ENCODE results near the gene AQP3.
"Not testable (repeated sequence)": the region's sequence is repeated elsewhere in the genome, so short reads cannot be mapped to it uniquely, and the experiment has no call there.

Gene AQP3

GRCh38 chr9:33414268-33414667 is 33.1 kb downstream of the AQP3 start:
- Histone ChIP-seq H3K27ac (no peak overlapping the region), H3K4me3 (no peak overlapping the region)
- no peak for DNase-seq (ENCODE audit: low spot score)
- TF ChIP-seq, protein P1, sequence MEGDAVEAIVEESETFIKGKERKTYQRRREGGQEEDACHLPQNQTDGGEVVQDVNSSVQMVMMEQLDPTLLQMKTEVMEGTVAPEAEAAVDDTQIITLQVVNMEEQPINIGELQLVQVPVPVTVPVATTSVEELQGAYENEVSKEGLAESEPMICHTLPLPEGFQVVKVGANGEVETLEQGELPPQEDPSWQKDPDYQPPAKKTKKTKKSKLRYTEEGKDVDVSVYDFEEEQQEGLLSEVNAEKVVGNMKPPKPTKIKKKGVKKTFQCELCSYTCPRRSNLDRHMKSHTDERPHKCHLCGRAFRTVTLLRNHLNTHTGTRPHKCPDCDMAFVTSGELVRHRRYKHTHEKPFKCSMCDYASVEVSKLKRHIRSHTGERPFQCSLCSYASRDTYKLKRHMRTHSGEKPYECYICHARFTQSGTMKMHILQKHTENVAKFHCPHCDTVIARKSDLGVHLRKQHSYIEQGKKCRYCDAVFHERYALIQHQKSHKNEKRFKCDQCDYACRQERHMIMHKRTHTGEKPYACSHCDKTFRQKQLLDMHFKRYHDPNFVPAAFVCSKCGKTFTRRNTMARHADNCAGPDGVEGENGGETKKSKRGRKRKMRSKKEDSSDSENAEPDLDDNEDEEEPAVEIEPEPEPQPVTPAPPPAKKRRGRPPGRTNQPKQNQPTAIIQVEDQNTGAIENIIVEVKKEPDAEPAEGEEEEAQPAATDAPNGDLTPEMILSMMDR (IDR thresholded peaks at IDR 0.05), result no peak

- DNase-seq (ENCODE audit: low spot score), result no peak
- no peak overlapping the region for H3K4me3 ChIP-seq
- no peak overlapping the region for H3K27ac ChIP-seq
- TF ChIP-seq, protein P1 (IDR thresholded peaks at IDR 0.05), result no peak
Observed at GRCh38 chr9:33408087-33408486, 39.3 kb downstream of the AQP3 start.

DNA sequence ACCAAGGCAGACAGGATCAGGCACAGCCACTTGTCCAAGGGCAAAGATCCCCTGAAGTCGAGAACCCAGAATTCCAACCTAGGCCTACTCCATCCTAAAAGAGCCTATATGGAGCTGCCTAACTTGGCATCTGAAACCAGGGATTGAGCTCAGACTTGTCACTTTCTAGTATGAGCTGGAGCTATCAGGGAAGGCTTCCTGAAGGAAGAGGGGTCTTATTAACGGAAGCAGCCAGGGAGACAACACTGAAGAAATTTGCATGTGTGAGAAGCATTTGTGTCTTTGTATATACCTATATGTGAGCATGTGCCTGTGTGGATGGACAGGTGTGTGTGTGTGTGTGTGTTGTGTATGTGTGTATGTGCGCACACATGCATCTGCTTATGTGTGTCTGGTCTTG is 40.3 kb downstream of the AQP3 start:
- TF ChIP-seq, protein P1 (IDR thresholded peaks at IDR 0.05), result no peak
- Histone ChIP-seq H3K27ac (no peak overlapping the region), H3K4me3 (no peak overlapping the region)
- no peak for DNase-seq (ENCODE audit: low spot score)

DNA sequence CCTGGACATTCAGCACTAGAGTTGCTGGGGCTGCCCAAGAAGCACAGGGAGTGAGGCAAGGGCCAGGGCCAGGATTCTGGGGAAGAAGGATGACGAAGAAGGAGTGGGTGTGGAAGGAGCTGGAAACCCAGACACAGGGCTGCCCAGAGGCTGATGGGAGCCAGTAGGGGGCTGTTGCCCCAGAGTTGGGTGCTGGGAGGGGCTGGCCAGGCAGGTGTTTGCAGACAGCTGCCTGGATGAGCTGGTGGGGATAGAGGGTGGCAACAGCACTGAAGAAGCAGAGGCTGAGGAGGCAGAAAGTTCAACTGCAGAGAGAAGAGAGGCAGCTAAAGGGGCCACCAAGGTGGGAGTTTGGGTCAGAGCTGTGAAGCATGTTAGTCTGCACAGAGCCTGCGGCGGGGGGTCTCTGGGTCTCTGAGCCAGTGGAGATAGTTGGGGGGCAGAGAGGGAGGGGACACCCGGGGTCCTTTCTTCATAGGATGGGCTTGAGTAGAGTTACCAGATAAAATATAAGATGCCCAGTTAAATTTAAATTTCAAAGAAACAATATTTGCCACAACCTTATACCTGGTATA is 42.5 kb downstream of the AQP3 start:
- Histone ChIP-seq H3K27ac (no peak overlapping the region), H3K4me3 (no peak overlapping the region)
- TF ChIP-seq, protein P1 (IDR thresholded peaks at IDR 0.05), result no peak
- DNase-seq (ENCODE audit: low spot score), result no peak

GRCh38 chr9:33403941-33404787 is 43.2 kb downstream of the AQP3 start:
- Histone ChIP-seq H3K27ac (no peak overlapping the region), H3K4me3 (no peak overlapping the region)
- no peak for DNase-seq (ENCODE audit: low spot score)
- TF ChIP-seq, protein P1 (IDR thresholded peaks at IDR 0.05), result no peak

DNA sequence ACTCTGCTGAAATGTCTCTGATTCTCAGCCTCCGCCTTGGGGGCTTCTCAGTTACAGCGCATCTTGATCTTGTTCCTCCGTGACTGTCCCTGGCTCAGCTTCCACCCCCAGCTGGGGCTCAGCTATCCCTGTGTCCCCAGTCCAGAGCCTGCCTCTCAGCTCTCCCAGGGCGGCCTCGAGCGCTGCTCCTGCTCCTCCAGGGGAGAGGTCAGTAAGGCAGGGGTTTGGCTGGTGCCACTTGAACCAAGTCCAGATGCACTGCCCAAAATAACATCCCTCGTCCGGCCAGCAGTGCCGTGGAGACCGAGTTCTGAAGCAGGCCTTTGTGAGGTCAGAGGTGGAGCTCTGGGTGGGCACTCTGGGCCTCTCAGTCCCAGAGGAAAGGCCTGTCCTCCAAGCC is 45.0 kb downstream of the AQP3 start, which contains the start of gene AQP7:
AQP7 (minus strand) TSS at position 198 of the 400 bp plus-strand sequence. CDS start 1,306 bp downstream, outside the sequence.
- H3K27ac ChIP-seq, result peak within 1 kb of the TSS; percentile 51 to 88
- peak within 1 kb of the TSS; percentile 51 for H3K4me3 ChIP-seq
- DNase-seq (ENCODE audit: low spot score), result not testable (repeated sequence)

- peak overlapping the region; percentile 51 for H3K4me3 ChIP-seq
- DNase-seq (ENCODE audit: low spot score), result not testable (repeated sequence)
- peak overlapping the region; percentile 51 to 88 for H3K27ac ChIP-seq
Observed at GRCh38 chr9:33401809-33402208, 45.6 kb downstream of the AQP3 start.

DNA sequence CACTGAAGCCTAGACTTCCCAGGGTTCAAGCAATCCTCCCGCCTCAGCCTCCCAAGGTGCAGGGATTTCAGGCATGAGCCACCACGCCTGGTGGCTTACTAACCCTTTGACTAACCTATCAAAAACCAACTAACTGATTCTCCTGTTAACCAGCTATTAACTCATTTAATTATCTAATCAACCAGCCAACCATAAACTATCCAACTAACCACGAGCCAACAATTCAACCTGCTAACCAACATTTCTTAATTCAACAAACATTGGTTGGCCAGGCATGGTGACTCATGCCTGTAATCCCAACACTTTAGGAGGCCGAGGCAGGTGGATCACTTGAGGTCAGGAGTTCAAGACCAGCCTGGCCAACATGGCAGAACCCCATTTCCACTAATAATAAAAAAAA is 48.3 kb downstream of the AQP3 start:
- DNase-seq (ENCODE audit: low spot score); H3K4me3 ChIP-seq; H3K27ac ChIP-seq: not testable (repeated sequence)

GRCh38 chr9:33397801-33398200 is 49.6 kb downstream of the AQP3 start:
- not testable (repeated sequence) for H3K4me3 ChIP-seq; H3K27ac ChIP-seq; DNase-seq (ENCODE audit: low spot score)

DNA sequence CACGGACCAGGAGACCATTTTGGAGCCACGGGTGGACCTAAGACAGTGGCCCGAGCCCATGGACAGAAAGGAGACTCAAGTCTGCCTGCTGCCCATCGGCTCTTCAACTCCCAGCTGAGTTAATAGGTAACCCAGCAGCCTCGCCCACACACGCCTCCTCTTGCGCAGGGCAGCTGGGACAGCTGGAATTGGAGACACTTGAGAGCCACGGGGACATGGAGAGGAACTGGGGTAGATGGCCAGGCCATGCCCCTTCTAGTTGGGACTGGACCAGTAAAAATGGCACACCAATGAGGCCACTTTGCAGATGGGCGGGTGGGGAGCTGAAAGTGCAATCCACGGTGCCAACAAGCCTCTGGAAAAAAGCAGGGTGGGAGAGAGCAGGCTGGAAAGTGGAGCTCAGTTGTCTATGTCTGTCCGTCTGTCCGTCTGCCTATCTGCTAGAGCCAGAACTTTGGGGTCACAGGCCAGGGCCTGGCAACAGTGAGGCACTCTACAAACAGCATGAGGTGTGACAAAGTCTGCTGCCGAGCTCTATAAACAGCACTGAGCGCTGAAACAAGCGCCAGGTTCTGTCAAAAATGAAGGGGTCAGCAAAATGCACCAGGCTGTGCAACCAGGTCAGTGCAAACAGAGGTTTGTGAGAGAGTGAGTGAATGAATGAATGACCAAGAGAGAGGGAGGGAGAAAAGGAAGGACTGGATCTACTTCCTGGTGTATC is 52.1 kb downstream of the AQP3 start:
- not testable (repeated sequence) for H3K27ac ChIP-seq; H3K4me3 ChIP-seq; DNase-seq (ENCODE audit: low spot score)

- not testable (repeated sequence) for DNase-seq (ENCODE audit: low spot score); H3K4me3 ChIP-seq; H3K27ac ChIP-seq
Observed at GRCh38 chr9:33393986-33394385, 53.4 kb downstream of the AQP3 start.

Measured in coronary artery (tissue), 2 donors.